SU-DHL-6 (cell line): ENCODE measurements around the gene TARP.

Experiments used
- H2AFZ ChIP-seq: fragments of 200-600 bp; sonication (generic); 2 replicates; pipeline ENCODE4 v1.6.1; 2014; ENCODE audit warnings: low read depth, mild to moderate bottlenecking, moderate library complexity, mixed read lengths, antibody characterized with exemption, low read length; ENCODE audit not compliant: severe bottlenecking
- H3F3A ChIP-seq: fragments of 200-600 bp; shearing (Covaris generic); 2 replicates; pipeline ENCODE4 v1.6.0; 2016; ENCODE audit warnings: antibody characterized with exemption, mild to moderate bottlenecking; ENCODE audit not compliant: insufficient read depth
- H3K27ac ChIP-seq: fragments of 200-600 bp; sonication (generic); 2 replicates; pipeline ENCODE4 v1.5.1; 2016; ENCODE audit warnings: low read depth, mild to moderate bottlenecking, low read length, moderate library complexity, mixed read lengths
- H3K27me3 ChIP-seq: fragments of 200-600 bp; sonication (generic), shearing (Covaris generic); 2 replicates; pipeline ENCODE4 v1.6.0; 2014; ENCODE audit warnings: mild to moderate bottlenecking, low read length
- H3K36me3 ChIP-seq: fragments of 200-600 bp; sonication (generic); 2 replicates; pipeline ENCODE4 v1.6.1; 2014; ENCODE audit warnings: mild to moderate bottlenecking, low read length, mixed read lengths
- H3K4me2 ChIP-seq: fragments of 300-600, 200-600 bp; shearing (Covaris generic), sonication (generic); 2 replicates; pipeline ENCODE4 v1.6.0; 2014; ENCODE audit warnings: low read length, low read depth, mild to moderate bottlenecking; ENCODE audit not compliant: poor library complexity, severe bottlenecking
- H3K4me3 ChIP-seq: fragments of 200-600 bp; sonication (generic); 2 replicates; pipeline ENCODE4 v1.5.1; 2014; ENCODE audit warnings: antibody characterized with exemption, low read length, mild to moderate bottlenecking, mixed read lengths; ENCODE audit not compliant: insufficient read depth, poor library complexity, severe bottlenecking
- H3K79me2 ChIP-seq: fragments of 200-600 bp; sonication (generic); 2 replicates; pipeline ENCODE4 v1.6.1; 2014; ENCODE audit warnings: mild to moderate bottlenecking, low read length, moderate library complexity; ENCODE audit not compliant: insufficient read depth
- H3K9ac ChIP-seq: fragments of 200-600 bp; sonication (generic); 2 replicates; pipeline ENCODE4 v1.7.0; 2014; ENCODE audit warnings: mild to moderate bottlenecking, low read length
- H3K9me2 ChIP-seq: fragments of 200-600 bp; sonication (generic); replicated peaks from 2 replicates; pipeline ENCODE4 v1.6.1; 2014; ENCODE audit warnings: low read length; ENCODE audit not compliant: insufficient read depth
- H3K9me3 ChIP-seq: fragments of 200-600 bp; sonication (generic); 2 replicates; pipeline ENCODE4 v1.6.1; 2014; ENCODE audit warnings: low read length, mixed read lengths; ENCODE audit not compliant: insufficient read depth
- H4K20me1 ChIP-seq: fragments of 200-600 bp; sonication (generic); 2 replicates; pipeline ENCODE4 v1.6.1; 2014; ENCODE audit warnings: low read depth, mild to moderate bottlenecking, antibody characterized with exemption, low read length, moderate library complexity, mixed read lengths
- CTCF ChIP-seq: fragments of 200-600 bp; sonication (generic); IDR thresholded peaks from one replicate; pipeline ENCODE4 v1.5.1; 2017; ENCODE audit warnings: antibody characterized with exemption, mild to moderate bottlenecking, low read length, moderate library complexity; ENCODE audit not compliant: insufficient read depth, poor library complexity, severe bottlenecking
- EZH2phosphoT487 ChIP-seq: fragments of 200-600 bp; sonication (generic), shearing (Covaris generic); conservative IDR thresholded peaks from 2 replicates; pipeline ENCODE4 v1.6.1; 2018; ENCODE audit warnings: mild to moderate bottlenecking, antibody characterized with exemption, low read length, moderate library complexity, mixed read lengths

Gene TARP

GRCh38 chr7:38317515-38317914 lies 44.1 kb upstream of the TARP start:
- Histone ChIP-seq H2AFZ (no peak overlapping the region), H3K9me3 (no peaks in the 10 kb centered on the region), H3K4me2 (no peak overlapping the region), H3K27me3 (no peaks in the 10 kb centered on the region), H3K9ac (no peak overlapping the region), H3K27ac (no peak overlapping the region), H3K36me3 (no peaks in the 10 kb centered on the region), H3F3A (no peaks in the 10 kb centered on the region), H3K4me3 (no peak overlapping the region), H4K20me1 (no peaks in the 10 kb centered on the region), H3K9me2 (no peaks in the 10 kb centered on the region), H3K79me2 (no peaks in the 10 kb centered on the region)
- TF ChIP-seq CTCF, result no peak
- TF ChIP-seq EZH2phosphoT487, result no peak

- H3K27ac ChIP-seq, result no peak overlapping the region
- no peaks in the 10 kb centered on the region for H3K9me3 ChIP-seq
- H3K36me3 ChIP-seq, result no peaks in the 10 kb centered on the region
- no peak overlapping the region for H2AFZ ChIP-seq
- no peaks in the 10 kb centered on the region for H3F3A ChIP-seq
- no peak overlapping the region for H3K9ac ChIP-seq
- no peaks in the 10 kb centered on the region for H3K9me2 ChIP-seq
- no peak overlapping the region for H3K4me3 ChIP-seq
- H3K4me2 ChIP-seq, result no peak overlapping the region
- TF ChIP-seq EZH2phosphoT487 (no peak), CTCF (no peak)
- no peaks in the 10 kb centered on the region for H3K27me3 ChIP-seq
- H3K79me2 ChIP-seq, result no peaks in the 10 kb centered on the region
- no peaks in the 10 kb centered on the region for H4K20me1 ChIP-seq
Measured at GRCh38 chr7:38316733-38317360, 43.4 kb upstream of the TARP start.

- no peak for TF ChIP-seq CTCF
- TF ChIP-seq EZH2phosphoT487, result no peak
- no peak overlapping the region for H2AFZ ChIP-seq
- H3K9me3 ChIP-seq, result no peaks in the 10 kb centered on the region
- no peaks in the 10 kb centered on the region for H3K36me3 ChIP-seq
- H3K9me2 ChIP-seq, result no peaks in the 10 kb centered on the region
- no peak overlapping the region for H3K27ac ChIP-seq
- H4K20me1 ChIP-seq, result no peaks in the 10 kb centered on the region
- no peaks in the 10 kb centered on the region for H3F3A ChIP-seq
- no peak overlapping the region for H3K9ac ChIP-seq
- H3K79me2 ChIP-seq, result no peaks in the 10 kb centered on the region
- no peaks in the 10 kb centered on the region for H3K27me3 ChIP-seq
- H3K4me3 ChIP-seq, result no peak overlapping the region
- no peak overlapping the region for H3K4me2 ChIP-seq
Measured at GRCh38 chr7:38315410-38315809, 42.0 kb upstream of the TARP start.
